GM19324 (cell line): Measurements from ENCODE around the gene AKAP6.

ENCODE experiments used
- ATAC-seq: cut with Tn5 transposase; IDR thresholded peaks from one replicate; pipeline ENCODE4 v1.9.1; 2021; ENCODE audit warnings: mild to moderate bottlenecking, moderate library complexity; ENCODE audit not compliant: unreplicated experiment, low FRiP score

The AKAP6 gene

DNA sequence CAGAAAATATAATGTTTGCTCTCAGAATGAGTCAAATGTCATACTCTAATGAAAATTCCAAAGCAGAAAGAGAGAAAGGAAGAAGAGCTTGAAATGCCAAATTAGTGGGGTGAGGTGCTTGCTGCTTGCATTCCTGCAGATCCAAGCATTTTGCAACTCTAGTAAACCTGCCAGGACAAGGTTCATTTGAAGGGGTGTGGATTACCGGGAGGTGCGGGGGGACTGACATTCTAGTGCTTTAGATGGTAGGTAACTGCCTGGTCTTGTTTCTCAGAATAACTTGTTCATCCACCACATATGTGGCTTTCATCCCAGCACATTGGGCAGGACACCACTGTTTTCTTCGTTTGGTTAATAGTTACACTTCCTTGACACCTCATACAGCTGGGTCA lies 144.4 kb downstream of the AKAP6 start:
- ATAC-seq: no peak

- ATAC-seq: no peak
Measured at GRCh38 chr14:32474478-32475195, 145.5 kb downstream of the AKAP6 start.

- ATAC-seq: no peak
Measured at GRCh38 chr14:32476532-32476931, 147.4 kb downstream of the AKAP6 start.

DNA sequence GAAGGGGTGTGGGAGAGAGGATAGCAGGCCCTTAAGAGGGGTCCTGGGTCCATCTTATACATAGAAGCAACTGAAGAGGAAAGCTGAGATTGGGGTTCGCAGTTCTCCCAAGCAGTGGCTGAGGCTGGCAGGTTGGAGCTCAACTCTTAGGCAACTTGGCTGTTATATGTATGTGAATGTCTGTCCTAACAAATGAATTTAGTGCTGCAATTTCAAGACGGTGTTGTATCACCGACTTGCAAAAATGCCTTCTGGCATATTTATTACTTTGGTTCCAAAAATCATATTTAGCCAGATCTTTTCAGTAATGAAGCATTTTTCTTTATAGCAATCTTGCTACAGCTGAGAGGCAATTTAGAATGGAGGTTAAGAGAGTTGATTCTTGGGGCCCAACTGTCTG lies 148.3 kb downstream of the AKAP6 start:
- ATAC-seq: no peak

DNA sequence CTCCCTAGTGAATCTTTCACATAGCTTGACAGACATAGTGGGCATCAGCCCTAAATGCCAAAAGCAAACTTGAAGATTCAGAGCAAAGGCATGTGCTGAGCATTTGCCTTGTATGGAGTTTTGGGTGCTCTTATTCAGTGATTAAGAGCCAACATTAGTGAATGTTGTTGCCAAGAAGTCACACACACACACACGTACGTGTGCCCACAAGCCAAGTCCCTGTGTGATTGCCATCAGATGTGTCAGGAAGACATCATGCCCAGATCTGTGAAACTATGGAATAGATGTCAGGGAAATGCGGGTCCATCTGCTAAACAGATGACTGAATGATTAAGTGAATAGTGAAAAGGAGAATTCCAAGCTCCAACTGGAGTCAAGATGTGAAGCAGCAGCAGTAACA lies 149.0 kb downstream of the AKAP6 start:
- ATAC-seq: no peak

DNA sequence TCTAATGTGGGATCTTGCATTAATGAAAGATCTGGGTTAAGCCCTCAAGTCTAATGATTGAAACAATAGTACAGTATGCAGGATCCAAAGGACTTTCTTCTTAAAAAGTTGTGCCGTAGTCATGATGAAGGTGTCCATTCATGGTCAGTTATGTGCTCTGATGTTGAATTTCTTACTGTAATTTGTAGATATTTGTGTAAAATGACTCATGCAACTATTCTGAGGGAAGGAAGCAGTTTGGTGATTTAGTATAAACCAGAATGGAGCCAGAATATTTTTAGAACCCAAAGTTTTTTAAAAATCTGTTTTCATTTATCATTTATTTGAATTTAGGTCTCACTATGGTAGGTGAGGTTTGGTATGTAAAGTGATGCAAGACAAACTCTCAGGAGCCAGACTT lies 151.2 kb downstream of the AKAP6 start:
- no peak for ATAC-seq

GRCh38 chr14:32481707-32482106 lies 152.6 kb downstream of the AKAP6 start:
- no peak for ATAC-seq

DNA sequence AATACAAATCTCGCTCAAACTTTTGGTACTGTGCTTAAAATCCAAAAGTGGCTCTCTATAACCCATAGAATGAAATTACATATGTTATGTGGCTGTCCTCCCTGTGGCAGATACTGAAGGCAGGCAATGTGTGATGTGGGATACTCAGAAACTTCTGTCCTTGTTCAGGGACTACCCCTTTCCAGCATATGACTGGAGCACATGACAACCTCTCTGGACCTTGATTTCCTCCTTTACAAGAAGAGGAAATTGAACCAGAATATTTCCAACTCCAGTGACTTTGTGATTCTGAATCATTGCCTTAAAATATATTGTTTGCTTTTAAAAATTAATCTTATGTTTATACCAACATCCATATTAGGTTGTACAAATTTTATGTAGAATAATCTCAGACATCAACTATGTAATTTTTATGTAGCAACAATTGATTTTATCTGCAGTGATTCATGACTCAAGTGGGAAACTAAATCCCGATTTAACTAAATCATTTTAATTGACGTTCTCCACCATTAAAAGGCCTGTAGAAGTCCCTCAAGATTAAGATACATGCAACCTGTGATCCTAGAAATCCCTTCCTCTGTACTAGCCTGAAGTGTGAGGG lies 162.4 kb downstream of the AKAP6 start:
- ATAC-seq: no peak

DNA sequence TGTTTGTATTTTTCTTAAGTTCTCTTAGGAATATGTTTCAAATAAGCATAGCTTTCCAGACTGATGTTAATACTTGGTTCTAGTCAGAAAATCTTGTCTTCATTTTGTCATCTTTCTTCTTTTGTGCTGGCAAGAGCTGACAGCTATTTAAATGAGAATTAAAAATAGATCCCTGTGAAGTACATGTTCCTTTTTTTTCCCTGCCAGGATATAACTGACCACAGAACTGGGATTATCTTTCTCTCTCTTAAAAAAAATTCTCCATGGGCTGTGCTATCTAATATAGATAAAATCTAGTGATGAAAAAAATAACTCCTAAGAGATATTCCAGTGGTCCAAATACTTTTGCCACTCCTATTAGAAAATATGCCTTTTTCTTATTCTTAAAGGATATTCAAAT lies 163.4 kb downstream of the AKAP6 start:
- no peak for ATAC-seq

GRCh38 chr14:32494609-32495434 lies 165.7 kb downstream of the AKAP6 start:
- no peak for ATAC-seq

DNA sequence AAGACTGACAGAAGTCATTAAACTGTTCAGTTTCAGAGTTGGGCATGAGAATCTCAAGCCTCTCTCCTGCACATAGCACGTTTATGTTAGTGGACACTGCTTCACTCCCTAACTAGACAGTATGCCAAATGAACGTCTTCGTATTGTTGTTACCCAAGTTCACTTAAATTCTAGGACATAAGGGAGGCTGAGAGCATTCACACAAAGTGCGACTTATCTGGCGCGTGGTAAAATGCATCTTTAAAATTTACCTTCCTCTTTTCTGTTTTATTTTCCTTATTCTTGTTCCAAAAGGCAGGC lies 166.3 kb downstream of the AKAP6 start:
- no peak for ATAC-seq

DNA sequence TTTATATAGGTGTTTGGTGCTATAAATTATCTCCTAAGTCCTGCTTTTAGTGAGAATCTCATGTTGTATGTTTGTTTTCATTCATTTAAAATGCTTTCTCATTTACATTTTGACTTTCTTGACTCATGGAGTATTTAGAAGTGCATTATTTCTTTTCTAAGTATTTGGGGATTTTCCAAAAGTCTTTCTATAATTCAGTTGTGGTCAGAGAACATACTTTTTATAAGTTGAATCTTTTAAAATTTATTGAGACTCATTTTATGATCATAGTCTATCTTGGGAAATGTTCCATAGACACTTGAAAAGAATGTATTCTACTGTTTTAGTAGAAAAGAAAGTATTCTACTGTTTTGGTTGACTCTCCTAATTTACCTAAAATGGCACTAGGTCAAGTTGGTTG lies 168.2 kb downstream of the AKAP6 start:
- no peak for ATAC-seq

DNA sequence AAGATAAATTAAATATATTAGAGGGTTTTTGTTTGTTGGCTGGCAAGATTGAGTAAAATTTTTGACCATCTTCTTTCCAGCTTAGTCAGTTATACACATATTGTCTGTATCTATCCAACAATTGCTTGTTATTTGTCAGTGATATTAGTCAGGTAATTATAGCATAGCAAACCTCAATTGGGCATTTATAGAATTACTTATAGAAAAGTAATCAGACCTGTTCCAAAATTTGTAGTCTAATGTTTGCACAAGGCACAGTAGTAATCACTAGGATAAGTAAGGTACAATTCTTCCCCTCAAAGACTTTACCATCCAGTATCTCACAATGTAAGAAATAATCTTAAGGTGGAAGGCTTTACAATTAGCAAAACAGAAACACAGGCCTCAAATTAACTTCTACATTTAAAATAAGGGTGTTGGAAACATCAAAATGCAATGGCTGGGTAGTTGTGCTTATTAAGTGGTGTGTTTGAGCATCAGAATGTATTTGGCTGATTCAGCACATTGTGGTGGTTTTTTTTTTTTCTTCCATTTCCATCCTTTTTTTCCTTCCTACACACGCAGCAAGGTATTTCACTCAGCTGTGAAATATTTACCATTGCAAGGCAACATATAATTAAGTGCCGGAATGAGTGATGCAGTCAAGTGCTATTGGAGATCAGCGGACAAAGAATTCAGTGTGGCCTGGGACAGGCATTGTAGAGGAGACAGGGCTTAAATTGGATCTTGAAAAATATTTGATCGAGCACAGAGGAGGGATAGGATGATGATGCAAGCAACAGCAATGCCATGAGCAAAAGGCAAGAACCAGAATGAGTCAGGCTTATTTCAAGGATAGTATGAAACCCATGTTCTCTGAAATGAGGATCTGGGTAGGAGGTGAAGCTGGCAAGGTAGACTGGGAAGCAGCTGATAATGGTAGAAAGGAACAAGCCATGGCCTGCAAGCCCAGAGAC lies 178.2 kb downstream of the AKAP6 start:
- ATAC-seq: no peak

DNA sequence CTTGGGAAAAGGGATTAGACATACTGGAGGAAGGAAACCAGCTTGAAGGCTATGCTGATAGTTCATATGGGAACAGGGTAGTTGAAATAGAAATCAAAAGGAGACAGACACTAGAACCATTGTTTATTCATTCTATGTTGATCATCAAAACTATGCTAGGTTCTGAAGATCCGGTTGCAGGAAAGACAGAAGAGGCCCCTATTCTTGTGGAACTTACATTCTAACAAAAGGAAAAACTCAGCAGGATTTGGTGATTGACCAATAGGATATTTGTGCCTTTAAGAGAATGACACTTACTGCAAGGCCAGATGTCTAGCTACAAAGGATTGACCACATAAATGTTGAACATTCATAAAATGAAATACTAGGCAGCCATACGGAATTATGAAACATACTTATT lies 179.2 kb downstream of the AKAP6 start:
- ATAC-seq: no peak

- ATAC-seq: no peak
Measured at GRCh38 chr14:32509632-32510187, 180.6 kb downstream of the AKAP6 start.

DNA sequence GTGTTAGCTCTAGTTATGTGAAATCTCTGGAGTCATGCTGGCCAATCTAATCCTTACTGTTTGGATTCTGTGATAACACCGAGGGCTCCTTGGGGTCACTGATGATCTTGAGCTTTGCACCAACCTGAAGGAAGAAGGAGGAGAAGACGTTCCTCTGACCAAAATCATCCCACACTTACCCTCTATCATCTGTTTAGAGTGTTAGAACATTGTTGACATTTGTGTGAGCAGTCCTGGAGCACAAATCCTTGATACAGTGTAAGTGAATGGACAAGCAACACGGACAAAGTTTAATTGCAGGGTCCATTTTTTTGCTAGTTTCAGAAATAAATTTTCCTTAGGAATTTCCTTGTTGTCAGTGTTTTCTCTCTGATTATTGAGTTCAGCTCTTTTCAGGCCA lies 181.7 kb downstream of the AKAP6 start:
- ATAC-seq: no peak

GRCh38 chr14:32512348-32512747 lies 183.2 kb downstream of the AKAP6 start:
- no peak for ATAC-seq

DNA sequence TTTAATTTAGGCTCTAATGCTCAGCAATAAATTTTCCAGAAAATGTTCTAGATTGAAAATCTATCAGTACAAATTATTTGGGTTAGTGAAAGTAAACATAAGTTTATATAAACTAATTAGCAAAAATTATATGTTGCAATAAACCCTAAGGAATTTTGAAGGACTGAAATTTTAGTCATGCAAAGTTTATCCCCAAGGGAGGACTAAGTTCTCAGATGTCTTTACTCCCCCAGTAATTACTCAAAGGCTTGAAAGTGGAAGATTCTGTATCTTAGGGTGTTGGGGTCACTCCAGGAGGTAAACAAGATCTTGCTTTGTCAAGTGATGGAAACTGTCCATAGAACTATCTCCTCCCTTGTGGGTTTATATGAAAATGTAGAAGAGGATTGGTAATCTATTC lies 183.7 kb downstream of the AKAP6 start:
- no peak for ATAC-seq

GRCh38 chr14:32513571-32514009 lies 184.5 kb downstream of the AKAP6 start:
- ATAC-seq: no peak

GRCh38 chr14:32514236-32514635 lies 185.1 kb downstream of the AKAP6 start:
- ATAC-seq: no peak
